ENCODE data around the gene NYAP1. TPM values are rescaled to one million over a fixed set of nuclear protein-coding genes. Genes with fewer than 3 reads are reported as not detected.

The NYAP1 gene
- total and polyA plus RNA-seq, 2 donors from 2014 or later: 0.41 to 0.69 TPM

GRCh38 chr7:100441641-100442535 lies 41.8 kb upstream of the NYAP1 start:
- H3K27ac ChIP-seq (ENCODE audit: low read depth in 2 of 2, low read length in 2 of 2): no peak overlapping the region
- FAIRE-seq (no peak), DNase-seq (peak in 2 of 5 donors; percentile 36 to 41)
- H3K4me1 ChIP-seq (ENCODE audit: control insufficient read depth in 2 of 3, insufficient read depth in 2 of 3, low read depth in 1 of 3, low read length in 3 of 3): peaks cover 0 to 5% (median 0%) of the 10 kb centered on the region in 3 donors
- H3K36me3 ChIP-seq (ENCODE audit: control insufficient read depth in 2 of 3, insufficient read depth in 3 of 3, low read length in 3 of 3): no peaks in the 10 kb centered on the region
- no peaks in the 10 kb centered on the region for H3K27me3 ChIP-seq (ENCODE audit: control insufficient read depth, insufficient read depth, low read length)
- H3K4me3 ChIP-seq (ENCODE audit: low read length in 3 of 3): no peak overlapping the region
- H3K9ac ChIP-seq (ENCODE audit: low read length in 3 of 3): no peak overlapping the region
- no peaks in the 10 kb centered on the region for H3K9me3 ChIP-seq (ENCODE audit: control insufficient read depth in 2 of 3, insufficient read depth in 1 of 3, low read length in 3 of 3)
- intact Hi-C loops (cut with DNase I): no loop called here
- TF ChIP-seq, protein P1, sequence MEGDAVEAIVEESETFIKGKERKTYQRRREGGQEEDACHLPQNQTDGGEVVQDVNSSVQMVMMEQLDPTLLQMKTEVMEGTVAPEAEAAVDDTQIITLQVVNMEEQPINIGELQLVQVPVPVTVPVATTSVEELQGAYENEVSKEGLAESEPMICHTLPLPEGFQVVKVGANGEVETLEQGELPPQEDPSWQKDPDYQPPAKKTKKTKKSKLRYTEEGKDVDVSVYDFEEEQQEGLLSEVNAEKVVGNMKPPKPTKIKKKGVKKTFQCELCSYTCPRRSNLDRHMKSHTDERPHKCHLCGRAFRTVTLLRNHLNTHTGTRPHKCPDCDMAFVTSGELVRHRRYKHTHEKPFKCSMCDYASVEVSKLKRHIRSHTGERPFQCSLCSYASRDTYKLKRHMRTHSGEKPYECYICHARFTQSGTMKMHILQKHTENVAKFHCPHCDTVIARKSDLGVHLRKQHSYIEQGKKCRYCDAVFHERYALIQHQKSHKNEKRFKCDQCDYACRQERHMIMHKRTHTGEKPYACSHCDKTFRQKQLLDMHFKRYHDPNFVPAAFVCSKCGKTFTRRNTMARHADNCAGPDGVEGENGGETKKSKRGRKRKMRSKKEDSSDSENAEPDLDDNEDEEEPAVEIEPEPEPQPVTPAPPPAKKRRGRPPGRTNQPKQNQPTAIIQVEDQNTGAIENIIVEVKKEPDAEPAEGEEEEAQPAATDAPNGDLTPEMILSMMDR (IDR thresholded peaks at IDR 0.05; ENCODE audit: borderline replicate concordance, extremely low read depth, insufficient read depth): no peak

DNA sequence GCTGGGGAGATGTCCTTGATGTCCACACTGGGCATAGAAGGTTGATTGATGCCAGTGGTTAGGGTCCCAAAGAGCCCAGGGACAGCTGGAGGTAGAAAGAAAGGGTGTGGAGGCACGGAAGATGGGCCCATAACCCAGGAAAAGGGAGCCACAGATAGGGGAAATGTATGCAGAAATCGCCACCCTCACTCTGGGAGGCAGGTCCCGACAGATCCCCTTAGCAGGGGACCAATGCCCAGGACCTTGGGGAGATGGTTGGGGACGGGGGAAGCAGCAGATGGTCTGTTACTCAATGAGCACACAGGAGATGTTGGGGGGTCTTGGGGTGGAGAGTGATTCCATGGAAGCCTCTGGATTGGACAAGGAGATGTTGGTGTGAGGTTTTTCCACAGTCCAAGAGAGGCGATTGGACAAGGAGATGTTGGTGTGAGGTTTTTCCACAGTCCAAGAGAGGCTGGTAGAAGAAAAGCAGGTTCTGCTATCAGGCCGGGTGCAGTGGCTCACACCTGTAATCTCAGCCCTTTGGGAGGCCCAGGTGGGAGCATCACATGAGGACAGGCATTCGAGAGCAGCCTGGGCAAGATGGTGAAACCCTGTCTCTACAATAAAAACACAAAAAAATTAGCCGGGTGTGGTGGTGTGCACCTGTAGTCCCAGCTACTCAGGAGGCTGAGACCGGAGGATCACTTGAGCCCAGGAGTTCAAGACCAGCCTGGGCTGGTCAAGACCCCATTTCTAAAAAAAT lies 40.5 kb upstream of the NYAP1 start:
- H3K9me3 ChIP-seq (ENCODE audit: control insufficient read depth in 2 of 3, insufficient read depth in 1 of 3, low read length in 3 of 3): no peaks in the 10 kb centered on the region
- TF ChIP-seq, protein P1 (IDR thresholded peaks at IDR 0.05; ENCODE audit: borderline replicate concordance, extremely low read depth, insufficient read depth): no peak
- peak in 2 of 5 donors; percentile 22 to 41 for DNase-seq
- FAIRE-seq: no peak
- H3K4me1 ChIP-seq (ENCODE audit: control insufficient read depth in 2 of 3, insufficient read depth in 2 of 3, low read depth in 1 of 3, low read length in 3 of 3): peaks cover 0 to 5% (median 0%) of the 10 kb centered on the region in 3 donors
- H3K9ac ChIP-seq (ENCODE audit: low read length in 3 of 3): no peak overlapping the region
- no peaks in the 10 kb centered on the region for H3K36me3 ChIP-seq (ENCODE audit: control insufficient read depth in 2 of 3, insufficient read depth in 3 of 3, low read length in 3 of 3)
- intact Hi-C loops (cut with DNase I): no loop called here
- no peak overlapping the region for H3K4me3 ChIP-seq (ENCODE audit: low read length in 3 of 3)
- peak overlapping the region; percentile 53 to 71 for H3K27ac ChIP-seq (ENCODE audit: low read depth in 2 of 2, low read length in 2 of 2)
- no peaks in the 10 kb centered on the region for H3K27me3 ChIP-seq (ENCODE audit: control insufficient read depth, insufficient read depth, low read length)

GRCh38 chr7:100444311-100445278 lies 39.1 kb upstream of the NYAP1 start:
- Histone ChIP-seq H3K27ac (ENCODE audit: low read depth in 2 of 2, low read length in 2 of 2) (peak overlapping the region; percentile 68 to 71), H3K9me3 (ENCODE audit: control insufficient read depth in 2 of 3, insufficient read depth in 1 of 3, low read length in 3 of 3) (no peaks in the 10 kb centered on the region), H3K4me3 (ENCODE audit: low read length in 3 of 3) (no peak overlapping the region), H3K27me3 (ENCODE audit: control insufficient read depth, insufficient read depth, low read length) (no peaks in the 10 kb centered on the region), H3K36me3 (ENCODE audit: control insufficient read depth in 2 of 3, insufficient read depth in 3 of 3, low read length in 3 of 3) (no peaks in the 10 kb centered on the region), H3K9ac (ENCODE audit: low read length in 3 of 3) (no peak overlapping the region), H3K4me1 (ENCODE audit: control insufficient read depth in 2 of 3, insufficient read depth in 2 of 3, low read depth in 1 of 3, low read length in 3 of 3) (peaks cover 0 to 5% (median 0%) of the 10 kb centered on the region in 3 donors)
- FAIRE-seq (no peak), DNase-seq (peak in 3 of 5 donors; percentile 48 to 69 (median 59))
- TF ChIP-seq, protein P1 (IDR thresholded peaks at IDR 0.05; ENCODE audit: borderline replicate concordance, extremely low read depth, insufficient read depth): no peak
- intact Hi-C loops (cut with DNase I): no loop called here

All from kidney (tissue), 14 donors.